HCT116 (cell line): ENCODE measurements around the gene SIGLEC14. TPM values are rescaled to one million over a fixed set of nuclear protein-coding genes. Genes with fewer than 3 reads are reported as not detected.

Experiments
- ATAC-seq: fragments of 200-7000 bp; cut with Tn5 transposase; 2 replicates; pipeline ENCODE4 v1.9.1; 2020; ENCODE audit warnings: mild to moderate bottlenecking, moderate library complexity
- BruUV-seq: library from RNA; stranded (reverse); fragments of 400-500 nt; replicated peaks from 2 replicates; lab custom pipeline; 2021; lab: Mats Ljungman, UMichigan
- CTCF ChIA-PET: fragments of 300-600 bp; sonication (Branson Sonifier 250); formaldehyde crosslinking; loops from one replicate; lab custom pipeline; 2021; ENCODE audit warnings: antibody characterized with exemption; lab: Charles Lee
- POLR2A ChIA-PET: fragments of 300-600, 350-600 bp; sonication (Branson Sonifier 250); formaldehyde crosslinking; loops from one replicate; lab custom pipeline; 2021; ENCODE audit warnings: antibody characterized with exemption; lab: Charles Lee
- RAD21 ChIA-PET, 2 experiments: fragments of 300-600 bp; sonication (Branson Sonifier 250); formaldehyde crosslinking; loops; one replicate each; lab custom pipeline; 2023; ENCODE audit warnings: low total read pairs in 2 of 2; ENCODE audit not compliant: uncharacterized antibody in 2 of 2, unreplicated experiment in 2 of 2, low non-redundant PET in 1 of 2; lab: Charles Lee
- DNase-seq: peaks from one replicate; pipeline ENCODE4 v3.0.0-alpha.2; 2010; ENCODE audit warnings: low read depth, low spot score
- H2AFZ ChIP-seq: fragments of 200-600 bp; shearing (Covaris generic), sonication (generic); 2 replicates; pipeline ENCODE4 v1.6.1; 2017; ENCODE audit warnings: low read depth, mixed run types, mixed read lengths, antibody characterized with exemption, low read length; ENCODE audit not compliant: poor library complexity, severe bottlenecking
- H3K27ac ChIP-seq: 2 replicates; pipeline ENCODE4 v1.5.1; 2012; ENCODE audit warnings: low read depth, low read length
- H3K27me3 ChIP-seq: fragments of 200-600 bp; sonication (generic); 2 replicates; pipeline ENCODE4 v1.6.1; 2016; ENCODE audit warnings: mixed run types, low read length, mixed read lengths; ENCODE audit not compliant: insufficient read depth
- H3K36me3 ChIP-seq, 2 experiments: fragments of 200-500 bp in 1 of 2; fragments of 200-600 bp in 1 of 2; sonication (Bioruptor generic) in 1 of 2; sonication (generic) in 1 of 2; 2 replicates each; pipeline versions ENCODE4 v1.5.1 to v1.6.1; 2014 to 2016; ENCODE audit warnings: low read length in 2 of 2, inconsistent platforms in 1 of 2, mixed read lengths in 1 of 2, mixed run types in 1 of 2; ENCODE audit not compliant: insufficient read depth in 2 of 2, control insufficient read depth in 1 of 2
- H3K4me1 ChIP-seq, 2 experiments: fragments of 200-600 bp in 1 of 2; sonication (generic) in 1 of 2; 2 replicates each; pipeline versions ENCODE4 v1.5.1 to v1.6.1; 2012 to 2017; ENCODE audit warnings: low read length in 2 of 2, inconsistent platforms in 1 of 2, mild to moderate bottlenecking in 1 of 2, mixed read lengths in 1 of 2, mixed run types in 1 of 2, moderate library complexity in 1 of 2; ENCODE audit not compliant: insufficient read depth in 2 of 2, control insufficient read depth in 1 of 2
- H3K4me2 ChIP-seq: fragments of 200-600 bp; sonication (generic); 2 replicates; pipeline ENCODE4 v1.6.1; 2017; ENCODE audit warnings: mixed run types, low read length, mixed read lengths
- H3K4me3 ChIP-seq, 2 experiments: fragments of 200-600 bp in 1 of 2; sonication (generic) in 1 of 2; replicated peaks in 1 of 2; 2 replicates each; pipeline ENCODE4 v1.5.1; 2011 to 2016; ENCODE audit warnings: low read length in 2 of 2, control low read depth in 1 of 2, low read depth in 1 of 2, mild to moderate bottlenecking in 1 of 2, mixed read lengths in 1 of 2, mixed run types in 1 of 2
- H3K79me2 ChIP-seq: fragments of 200-600 bp; sonication (generic); 2 replicates; pipeline ENCODE4 v1.6.1; 2017; ENCODE audit warnings: mild to moderate bottlenecking, mixed run types, low read length, moderate library complexity, mixed read lengths; ENCODE audit not compliant: insufficient read depth
- H3K9ac ChIP-seq: fragments of 200-600 bp; sonication (generic); 2 replicates; pipeline ENCODE4 v1.6.1; 2016; ENCODE audit warnings: low read length, mixed read lengths
- H3K9me2 ChIP-seq: fragments of 200-600 bp; sonication (generic), shearing (Covaris generic); 2 replicates; pipeline ENCODE4 v1.6.1; 2017; ENCODE audit warnings: mixed run types, mild to moderate bottlenecking, moderate library complexity; ENCODE audit not compliant: insufficient read depth
- H3K9me3 ChIP-seq, 2 experiments: fragments of 200-500 bp in 1 of 2; fragments of 200-600 bp in 1 of 2; sonication (Bioruptor generic) in 1 of 2; sonication (generic) in 1 of 2; 2 replicates each; pipeline ENCODE4 v1.6.1; 2014 to 2017; ENCODE audit warnings: low read length in 2 of 2, mixed read lengths in 2 of 2, inconsistent platforms in 1 of 2, low read depth in 1 of 2, mild to moderate bottlenecking in 1 of 2, mixed run types in 1 of 2, moderate library complexity in 1 of 2; ENCODE audit not compliant: control insufficient read depth in 1 of 2, insufficient read depth in 1 of 2
- H4K20me1 ChIP-seq: fragments of 200-600 bp; sonication (generic), shearing (Covaris generic); 2 replicates; pipeline ENCODE4 v1.6.1; 2017; ENCODE audit warnings: mixed run types, mild to moderate bottlenecking, moderate library complexity; ENCODE audit not compliant: insufficient read depth
- EGR1 ChIP-seq: IDR thresholded peaks from 2 replicates; pipeline ENCODE4 v1.6.1; 2012; ENCODE audit warnings: low read depth
- POLR2AphosphoS5 ChIP-seq: IDR thresholded peaks from 2 replicates; pipeline ENCODE4 v1.6.1; 2011; ENCODE audit warnings: mild to moderate bottlenecking, low read depth, low read length, moderate library complexity
- TCF7L2 ChIP-seq: IDR thresholded peaks from 2 replicates; pipeline ENCODE4 v1.7.0; 2011; ENCODE audit warnings: borderline replicate concordance, inconsistent platforms; ENCODE audit not compliant: insufficient read depth, insufficient read length; ENCODE audit errors: extremely low read depth
- YY1 ChIP-seq: IDR thresholded peaks from 2 replicates; pipeline ENCODE4 v1.6.1; 2011; ENCODE audit warnings: low read length, low read depth, moderate library complexity, mild to moderate bottlenecking; ENCODE audit not compliant: insufficient replicate concordance; ENCODE audit errors: extremely low read depth
- intact Hi-C: fragments of 100-400 bp; cut with micrococcal nuclease; formaldehyde crosslinking; loops from 2 replicates; pipeline ENCODE4 v1.10.0; 2022
- total RNA-seq: library from RNA; stranded (reverse); gene quantifications from one replicate; pipeline ENCODE4 v1.2.1, GENCODE V29; 2021; ENCODE audit not compliant: unreplicated experiment

Gene SIGLEC14
- total RNA-seq, 1 experiment from 2014 or later = not detected

- ChIA-PET RAD21 (no interaction called here), CTCF (no interaction called here), POLR2A (interaction anchor here (1.0 kb wide), 1 partner anchor 13 kb away, joined by 4 read pairs; no protein-coding TSS in a partner anchor)
- Histone ChIP-seq H3K9me3 (no peaks in the 10 kb centered on the region), H3K4me1 (peaks cover 23 to 48% of the 10 kb centered on the region in 2 experiments), H3K9me2 (no peaks in the 10 kb centered on the region), H4K20me1 (no peaks in the 10 kb centered on the region), H3K27me3 (no peaks in the 10 kb centered on the region), H3K4me2 (peak overlapping the region; percentile 88), H3K9ac (peak overlapping the region; percentile 67)
- intact Hi-C loops = no loop called here
- BruUV-seq = no TSS peak
- DNase-seq = no peak
- no peak for TF ChIP-seq TCF7L2
- TF ChIP-seq EGR1 = peak; percentile 58; the same call in 1 of the 2 replicates
- TF ChIP-seq, all 23 proteins: peak for 1
- Histone ChIP-seq H3K36me3 (peaks cover 5 to 9% of the 10 kb centered on the region in 2 experiments; a peak in 2 of 4 replicates), H2AFZ (no peak overlapping the region), H3K79me2 (peaks cover 52% of the 10 kb centered on the region), H3K27ac (peak overlapping the region; percentile 78), H3K4me3 (peak overlapping the region; percentile 78 to 79)
- peak; percentile 33 for ATAC-seq
These were observed 43.9 kb upstream of the SIGLEC14 start for GRCh38 chr19:51690454-51691073.

- H3K9ac ChIP-seq = peak overlapping the region; percentile 67
- RAD21 ChIA-PET = no interaction called here
- ATAC-seq = 0 out of 2 replicates have a peak, but pooled peaks have one; percentile 6
- CTCF ChIA-PET = interaction anchor here (0.6 kb wide), 1 partner anchor 88 kb away, joined by 3 read pairs; no protein-coding TSS in a partner anchor
- H3K4me3 ChIP-seq = peak overlapping the region; percentile 78 to 79
- H2AFZ ChIP-seq = no peak overlapping the region
- H3K4me2 ChIP-seq = peak overlapping the region; percentile 88
- H4K20me1 ChIP-seq = no peaks in the 10 kb centered on the region
- H3K27me3 ChIP-seq = no peaks in the 10 kb centered on the region
- peaks cover 4 to 6% of the 10 kb centered on the region in 2 experiments; a peak in 2 of 4 replicates for H3K36me3 ChIP-seq
- H3K27ac ChIP-seq = peak overlapping the region; percentile 78
- peaks cover 52% of the 10 kb centered on the region for H3K79me2 ChIP-seq
- intact Hi-C loops = no loop called here
- DNase-seq = no peak
- no peaks in the 10 kb centered on the region for H3K9me3 ChIP-seq
- peaks cover 23 to 48% of the 10 kb centered on the region in 2 experiments for H3K4me1 ChIP-seq
- no peak for TF ChIP-seq YY1
- peak; percentile 29; the same call in 1 of the 2 replicates for TF ChIP-seq POLR2AphosphoS5
- TSS peak; percentile 40 for BruUV-seq
- POLR2A ChIA-PET = interaction anchor here (1.0 to 1.4 kb wide), 2 partner anchors 14 to 21 kb away, joined by 3 to 4 read pairs; no protein-coding TSS in a partner anchor
- H3K9me2 ChIP-seq = no peaks in the 10 kb centered on the region
These were observed 43.3 kb upstream of the SIGLEC14 start for GRCh38 chr19:51689751-51690453.
